GM21723 (cell line): Measurements from ENCODE around the gene TAF7.
"Not testable (repeated sequence)": the region's sequence is repeated elsewhere in the genome, so short reads cannot be mapped to it uniquely, and the experiment has no call there.

Experiments
- ATAC-seq: cut with Tn5 transposase; IDR thresholded peaks from one replicate; pipeline ENCODE4 v1.9.1; 2021; ENCODE audit warnings: mild to moderate bottlenecking, moderate library complexity; ENCODE audit not compliant: unreplicated experiment

The TAF7 gene

DNA sequence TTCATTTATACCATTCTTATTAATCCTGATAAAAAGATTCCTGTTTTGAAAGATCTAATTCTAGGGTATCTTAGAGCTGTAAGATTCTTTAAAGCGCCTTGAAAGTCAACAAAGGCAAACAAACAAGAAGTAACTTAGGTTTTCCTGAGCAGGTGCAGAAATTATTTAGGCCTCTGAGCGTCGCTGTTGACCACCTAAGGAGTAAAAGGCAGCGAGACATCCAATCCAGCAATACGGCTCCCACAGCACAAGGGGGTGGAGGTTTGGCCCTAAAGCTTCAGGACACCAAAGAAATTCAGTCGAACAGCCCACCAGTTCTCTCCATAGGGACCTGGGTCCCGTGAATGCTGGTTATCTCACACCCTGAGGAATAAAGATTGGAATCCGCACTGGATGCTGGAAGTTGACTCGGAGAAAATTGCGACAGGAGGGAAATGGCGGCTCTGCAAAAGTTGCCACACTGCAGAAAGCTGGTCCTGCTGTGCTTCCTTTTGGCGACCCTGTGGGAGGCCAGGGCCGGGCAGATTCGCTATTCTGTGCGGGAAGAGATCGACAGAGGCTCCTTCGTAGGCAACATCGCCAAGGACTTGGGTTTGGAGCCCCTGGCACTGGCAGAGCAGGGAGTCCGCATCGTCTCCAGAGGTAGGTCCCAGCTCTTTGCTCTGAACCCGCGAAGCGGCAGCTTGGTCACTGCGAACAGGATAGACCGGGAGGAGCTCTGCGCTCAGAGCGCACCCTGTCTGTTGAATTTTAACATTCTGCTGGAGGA lies 18.1 kb upstream of the TAF7 start, which contains the start of gene PCDHGA2:
TSS of gene PCDHGA2 (plus strand) at position 223 of the 769 bp plus-strand sequence.
- ATAC-seq, result no peak

GRCh38 chr5:141332571-141332970 lies 12.0 kb upstream of the TAF7 start:
- ATAC-seq, result not testable (repeated sequence)

- ATAC-seq, result no peak
Measured at GRCh38 chr5:141330299-141331080, 9.9 kb upstream of the TAF7 start, which contains the start of gene PCDHGA1. Gene PCDHGA1 (plus strand): TSS chr5:141330514.

DNA sequence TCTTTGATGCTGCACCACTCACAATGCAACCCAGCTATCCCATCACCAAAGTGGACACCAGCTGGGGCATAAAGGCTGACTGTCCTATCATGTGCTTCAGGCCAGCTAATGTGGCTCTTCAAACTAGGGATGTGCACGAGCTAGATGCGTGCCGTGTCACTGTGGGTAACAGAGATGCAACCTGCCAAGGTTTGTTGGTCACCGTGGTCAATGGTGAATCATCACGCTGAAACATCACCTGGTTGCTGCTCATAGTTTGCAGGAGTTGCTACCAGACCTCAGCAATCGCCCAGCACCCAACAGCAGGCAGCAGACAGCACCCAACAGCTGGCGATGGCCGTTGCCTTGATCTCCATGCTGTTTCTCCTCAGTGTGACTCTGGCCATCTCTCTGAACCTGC lies 7.6 kb upstream of the TAF7 start:
- no peak for ATAC-seq

GRCh38 chr5:141326088-141326854 lies 5.7 kb upstream of the TAF7 start:
- peak; percentile 64 for ATAC-seq

- ATAC-seq, result no peak
Measured at GRCh38 chr5:141322261-141322660, 1.7 kb upstream of the TAF7 start.

- no peak for ATAC-seq
Measured at GRCh38 chr5:141319699-141320098, 885 bp downstream of the TAF7 start.

GRCh38 chr5:141319202-141319601 lies 1.4 kb downstream of the TAF7 start:
- ATAC-seq, result no peak

GRCh38 chr5:141316963-141317362 lies 3.6 kb downstream of the TAF7 start:
- not testable (repeated sequence) for ATAC-seq

- ATAC-seq, result no peak
Measured at GRCh38 chr5:141313711-141314110, 6.9 kb downstream of the TAF7 start.

DNA sequence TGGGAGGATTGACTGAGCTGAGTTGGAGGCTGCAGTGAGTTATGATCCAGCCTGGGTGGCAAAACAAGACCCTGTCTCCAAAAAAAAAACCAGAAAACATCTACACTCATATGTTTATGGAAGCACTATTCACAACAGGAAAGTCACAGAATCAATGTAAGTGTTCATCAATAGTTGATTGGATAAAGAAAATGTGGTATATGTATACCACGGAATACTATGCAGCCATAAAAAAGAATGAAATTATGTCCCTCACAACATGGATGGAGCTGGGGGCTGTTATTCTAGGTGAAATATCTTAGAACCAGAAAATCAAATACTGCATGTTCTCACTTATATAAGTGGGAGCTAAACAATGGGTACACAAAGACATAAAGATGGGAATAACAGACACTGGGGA lies 14.0 kb downstream of the TAF7 start:
- ATAC-seq, result no peak

GRCh38 chr5:141303756-141304155 lies 16.8 kb downstream of the TAF7 start, which contains the start of gene SLC25A2:
Gene SLC25A2 (minus strand): TSS chr5:141304049. CDS start chr5:141303865, 184 bp downstream.
- ATAC-seq, result no peak

DNA sequence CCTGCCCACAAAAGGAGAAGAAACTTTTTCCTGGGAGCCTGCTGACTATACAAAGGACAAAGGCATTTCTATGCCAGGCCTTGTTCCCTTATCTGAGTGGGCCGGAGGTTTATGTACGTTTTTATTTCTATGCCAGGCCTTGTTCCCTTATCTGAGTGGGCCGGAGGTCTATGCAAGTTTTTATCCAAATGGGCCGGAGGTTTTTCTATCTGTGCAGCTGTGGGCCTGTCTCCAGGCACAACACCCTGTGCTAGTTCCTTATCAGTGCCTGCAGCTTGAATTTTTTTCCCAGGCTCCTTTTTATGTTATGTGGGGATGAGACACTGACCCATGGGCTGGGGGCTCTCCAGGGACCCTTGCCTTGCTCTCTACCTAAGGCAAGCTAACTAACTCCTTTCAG lies 22.2 kb downstream of the TAF7 start:
- no peak for ATAC-seq

DNA sequence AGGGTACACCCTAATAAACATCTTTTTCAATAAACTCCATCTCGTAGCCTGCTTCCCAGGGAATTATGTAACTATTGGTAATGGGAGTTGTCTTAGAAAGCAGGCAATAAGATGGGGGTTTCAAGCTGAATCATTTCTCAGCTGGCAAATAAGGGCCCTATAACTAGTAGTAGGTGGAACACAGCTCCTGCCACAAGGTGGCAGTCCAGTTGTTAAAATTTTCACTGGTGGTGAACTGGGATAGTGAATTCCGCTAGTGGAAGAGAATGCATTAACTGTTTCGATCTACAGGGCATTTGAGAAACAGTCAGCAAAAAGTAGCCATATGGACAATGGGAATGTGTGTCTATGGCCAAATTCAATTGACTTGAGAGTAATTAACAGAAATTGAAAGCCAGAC lies 47.7 kb downstream of the TAF7 start:
- ATAC-seq, result no peak

- ATAC-seq, result no peak
Measured at GRCh38 chr5:141269195-141269594, 51.4 kb downstream of the TAF7 start.
